Non-pigmented ciliary epithelial cell (primary cell): Measurements from ENCODE around the gene RIN3.

Experiments used
- DNase-seq: peaks from one replicate; pipeline ENCODE4 v3.0.0-alpha.2; 2010; ENCODE audit warnings: low read depth

RIN3 gene

GRCh38 chr14:92651106-92651757, 137.7 kb downstream of the RIN3 start:
- no peak for DNase-seq

DNA sequence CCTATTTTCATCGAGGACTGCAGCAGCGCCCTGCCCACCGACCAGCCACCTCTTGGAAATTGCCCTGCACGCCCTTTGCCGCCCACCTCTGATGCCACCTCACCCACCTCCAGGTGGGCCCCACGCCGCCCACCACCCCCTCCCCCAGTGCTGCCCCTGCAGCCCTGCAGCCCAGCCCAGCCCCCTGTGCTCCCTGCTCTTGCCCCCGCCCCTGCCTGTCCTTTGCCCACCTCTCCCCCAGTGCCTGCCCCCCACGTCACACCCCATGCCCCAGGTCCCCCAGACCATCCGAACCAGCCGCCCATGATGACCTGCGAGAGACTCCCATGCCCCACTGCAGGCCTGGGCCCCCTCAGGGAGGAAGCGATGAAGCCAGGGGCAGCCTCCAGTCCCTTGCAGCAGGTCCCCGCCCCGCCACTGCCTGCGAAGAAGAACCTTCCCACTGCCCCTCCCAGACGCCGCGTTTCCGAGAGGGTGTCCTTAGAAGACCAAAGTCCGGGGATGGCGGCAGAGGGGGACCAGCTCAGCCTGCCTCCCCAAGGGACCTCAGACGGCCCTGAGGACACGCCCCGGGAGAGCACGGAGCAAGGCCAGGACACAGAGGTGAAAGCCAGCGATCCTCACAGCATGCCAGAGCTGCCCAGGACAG, 138.3 kb downstream of the RIN3 start:
- no peak for DNase-seq

DNA sequence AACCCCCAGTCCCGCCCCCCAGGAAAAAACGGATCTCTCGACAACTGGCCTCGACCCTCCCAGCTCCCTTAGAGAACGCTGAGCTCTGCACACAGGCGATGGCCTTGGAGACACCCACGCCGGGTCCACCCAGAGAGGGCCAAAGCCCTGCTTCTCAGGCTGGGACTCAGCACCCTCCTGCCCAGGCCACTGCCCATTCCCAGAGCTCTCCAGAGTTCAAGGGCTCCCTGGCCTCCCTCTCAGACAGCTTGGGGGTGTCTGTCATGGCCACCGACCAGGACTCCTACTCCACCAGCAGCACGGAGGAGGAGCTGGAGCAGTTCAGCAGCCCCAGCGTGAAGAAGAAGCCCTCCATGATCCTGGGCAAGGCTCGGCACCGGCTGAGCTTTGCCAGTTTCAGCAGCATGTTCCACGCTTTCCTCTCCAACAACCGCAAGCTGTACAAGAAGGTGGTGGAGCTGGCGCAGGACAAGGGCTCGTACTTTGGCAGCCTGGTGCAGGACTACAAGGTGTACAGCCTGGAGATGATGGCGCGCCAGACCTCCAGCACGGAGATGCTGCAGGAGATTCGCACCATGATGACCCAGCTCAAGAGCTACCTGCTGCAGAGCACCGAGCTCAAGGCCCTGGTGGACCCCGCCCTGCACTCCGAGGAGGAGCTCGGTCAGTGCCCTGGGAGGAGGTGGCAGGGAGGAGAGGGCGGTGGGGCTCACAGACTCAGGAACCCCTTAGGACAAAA, 139.0 kb downstream of the RIN3 start:
- no peak for DNase-seq

- no peak for DNase-seq
These were observed 139.6 kb downstream of the RIN3 start for GRCh38 chr14:92653162-92653651.

DNA sequence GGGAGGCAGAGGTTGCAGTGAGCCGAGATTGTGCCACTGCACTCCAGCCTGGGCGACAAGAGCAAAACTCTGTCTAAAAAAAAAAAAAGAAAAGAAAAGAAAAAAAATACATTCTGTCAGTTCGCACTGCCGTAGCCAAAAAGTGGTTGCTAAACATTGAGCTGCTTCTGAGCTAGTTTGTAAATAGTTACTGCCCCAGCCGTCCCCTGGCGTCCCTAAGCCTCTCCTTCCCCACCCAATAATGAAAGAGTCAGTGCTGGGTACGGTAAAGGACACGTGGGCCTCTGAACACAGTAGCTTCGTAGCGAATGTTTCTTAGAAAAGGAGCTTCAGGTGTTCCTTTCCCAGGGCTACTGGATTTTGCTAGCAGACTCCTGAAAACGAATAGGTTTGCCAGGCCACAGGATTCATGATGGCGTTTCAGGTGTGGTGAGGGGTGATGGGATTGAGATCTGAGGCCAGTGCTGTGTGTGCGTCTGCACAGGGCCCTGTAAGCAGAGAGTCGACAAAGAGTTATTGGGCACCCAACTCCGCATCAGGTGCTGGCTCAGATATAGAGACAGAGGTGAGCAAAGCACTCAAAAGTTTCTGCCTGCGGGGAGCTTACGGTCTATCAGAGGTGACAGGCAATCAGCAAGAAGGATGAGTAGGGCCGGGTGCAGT, 140.8 kb downstream of the RIN3 start:
- no peak for DNase-seq

DNA sequence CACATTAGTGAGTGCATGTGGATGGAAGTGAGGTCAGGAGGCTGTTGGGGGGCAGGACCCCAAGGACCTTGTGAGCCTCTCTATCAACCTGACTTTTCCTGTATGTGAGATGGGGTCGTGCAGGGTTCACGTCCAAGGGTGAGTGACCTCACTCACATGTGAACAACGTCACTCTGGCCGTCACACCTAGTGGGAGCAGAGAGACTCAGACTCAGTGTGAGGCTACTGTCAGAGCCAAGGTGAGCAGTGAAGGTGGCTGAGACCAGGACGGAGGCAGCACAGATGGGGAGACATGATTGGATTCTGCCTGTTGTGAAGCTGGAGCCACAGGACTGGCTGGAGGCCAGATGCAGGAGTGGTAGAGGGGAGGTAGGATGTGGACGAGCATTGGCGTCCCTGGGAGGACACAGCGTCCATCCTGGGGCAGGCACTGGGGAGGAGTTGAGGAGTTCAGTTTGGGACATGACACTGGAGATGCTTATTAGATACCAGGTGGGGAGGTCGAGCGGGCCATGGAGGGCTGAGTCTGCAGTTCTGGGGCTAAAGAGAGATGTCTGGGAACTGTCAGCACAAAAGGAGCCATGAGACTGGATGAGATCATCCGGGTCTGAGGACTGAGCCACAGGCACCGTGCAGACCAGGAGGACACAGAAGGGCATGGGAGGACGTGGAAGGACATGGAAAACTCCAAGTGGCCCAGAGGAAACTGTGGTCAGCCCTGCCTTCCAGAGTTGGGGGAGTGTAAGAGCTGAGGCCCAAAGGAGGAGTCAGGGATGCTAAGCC, 142.0 kb downstream of the RIN3 start:
- DNase-seq = no peak

DNA sequence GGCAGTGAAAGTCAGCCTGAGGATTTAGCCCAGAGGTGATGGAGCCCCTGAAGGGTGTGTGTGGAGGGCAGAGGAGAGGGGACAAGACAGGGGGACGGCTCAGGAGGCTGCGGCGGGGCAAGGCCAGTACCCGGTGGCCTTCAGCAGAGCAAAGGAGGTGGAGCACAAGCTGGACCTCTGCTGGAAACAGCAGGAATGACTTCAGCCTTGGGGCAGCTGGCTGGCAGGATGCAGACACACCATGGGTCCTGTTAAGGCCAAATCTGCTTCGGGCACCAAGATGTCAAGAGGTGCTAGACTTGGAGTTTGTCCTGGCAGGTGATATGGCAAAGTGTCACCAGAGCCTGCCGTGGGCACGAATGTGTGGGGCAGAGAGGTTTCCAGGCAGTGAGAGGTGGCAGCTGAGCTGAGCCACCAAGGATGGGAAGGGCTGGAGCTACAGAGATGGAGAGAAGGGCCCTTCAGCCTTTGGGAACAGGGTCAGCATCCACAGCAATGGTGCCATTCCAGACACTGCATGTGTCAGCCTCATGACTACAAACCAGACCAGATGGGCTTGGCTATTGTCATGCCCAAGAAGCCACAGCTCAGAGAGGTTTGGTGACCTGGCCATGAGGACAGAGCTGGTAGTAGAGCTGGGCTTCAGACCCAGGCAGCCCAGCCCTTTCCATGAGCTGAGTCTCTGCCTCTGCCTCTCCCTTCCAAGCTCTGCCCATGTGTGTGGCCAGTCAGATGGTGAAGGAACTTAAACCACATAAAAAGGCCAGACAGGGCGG, 142.9 kb downstream of the RIN3 start:
- no peak for DNase-seq

DNA sequence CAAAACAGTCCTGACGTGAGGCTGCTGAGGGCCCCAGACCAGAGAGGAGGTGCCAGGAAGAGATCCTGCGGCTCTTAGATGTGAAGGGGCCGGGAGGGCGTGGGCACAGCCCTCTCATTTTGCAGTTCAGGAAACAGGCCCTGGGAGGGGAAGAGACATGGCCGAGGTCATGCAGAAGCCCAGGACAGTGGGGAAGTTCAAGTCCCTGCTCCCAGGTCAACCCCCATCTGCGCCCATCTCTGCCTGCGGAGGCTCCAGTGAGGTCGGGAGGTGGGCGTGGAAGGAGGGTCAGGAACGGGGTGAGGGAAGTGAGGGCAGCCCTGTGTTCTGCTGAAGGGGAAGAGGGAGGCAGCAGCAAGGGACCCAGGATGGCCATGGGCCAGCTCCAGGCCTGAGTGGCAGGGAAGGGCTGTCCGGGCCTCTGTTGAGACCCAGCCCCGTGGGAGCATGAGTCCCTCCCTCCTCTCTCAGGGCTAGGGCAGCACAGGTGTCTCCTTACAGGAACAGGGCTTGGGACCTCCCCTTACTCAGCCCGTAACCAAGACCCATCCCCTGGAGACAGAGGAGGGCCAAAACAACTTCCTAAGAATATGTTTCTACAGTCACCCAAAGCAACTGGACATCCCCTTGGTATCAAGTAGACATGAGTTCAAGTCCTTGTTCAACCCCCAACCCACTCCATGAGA, 144.0 kb downstream of the RIN3 start:
- no peak for DNase-seq

DNA sequence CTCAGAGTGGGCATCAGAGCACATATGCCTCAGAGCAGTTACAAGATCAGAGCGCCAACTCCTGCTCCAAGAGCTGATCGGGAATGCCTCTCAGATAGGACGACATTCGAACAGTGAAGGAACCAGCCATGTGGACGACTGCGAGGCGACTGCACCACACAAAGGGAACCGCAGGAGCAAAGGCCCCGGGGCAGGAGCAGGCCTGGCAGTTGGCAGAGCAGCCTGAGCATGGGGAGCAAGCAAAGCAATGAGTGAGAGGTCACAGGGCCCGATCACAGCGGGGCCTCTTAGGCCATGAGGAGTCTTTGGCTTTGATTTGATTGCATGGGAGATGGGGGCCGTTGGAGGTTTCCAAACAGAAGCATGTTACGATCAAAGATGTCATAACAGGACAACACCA, 144.6 kb downstream of the RIN3 start:
- DNase-seq = no peak

- no peak for DNase-seq
These were observed 145.1 kb downstream of the RIN3 start for GRCh38 chr14:92658684-92659083.

DNA sequence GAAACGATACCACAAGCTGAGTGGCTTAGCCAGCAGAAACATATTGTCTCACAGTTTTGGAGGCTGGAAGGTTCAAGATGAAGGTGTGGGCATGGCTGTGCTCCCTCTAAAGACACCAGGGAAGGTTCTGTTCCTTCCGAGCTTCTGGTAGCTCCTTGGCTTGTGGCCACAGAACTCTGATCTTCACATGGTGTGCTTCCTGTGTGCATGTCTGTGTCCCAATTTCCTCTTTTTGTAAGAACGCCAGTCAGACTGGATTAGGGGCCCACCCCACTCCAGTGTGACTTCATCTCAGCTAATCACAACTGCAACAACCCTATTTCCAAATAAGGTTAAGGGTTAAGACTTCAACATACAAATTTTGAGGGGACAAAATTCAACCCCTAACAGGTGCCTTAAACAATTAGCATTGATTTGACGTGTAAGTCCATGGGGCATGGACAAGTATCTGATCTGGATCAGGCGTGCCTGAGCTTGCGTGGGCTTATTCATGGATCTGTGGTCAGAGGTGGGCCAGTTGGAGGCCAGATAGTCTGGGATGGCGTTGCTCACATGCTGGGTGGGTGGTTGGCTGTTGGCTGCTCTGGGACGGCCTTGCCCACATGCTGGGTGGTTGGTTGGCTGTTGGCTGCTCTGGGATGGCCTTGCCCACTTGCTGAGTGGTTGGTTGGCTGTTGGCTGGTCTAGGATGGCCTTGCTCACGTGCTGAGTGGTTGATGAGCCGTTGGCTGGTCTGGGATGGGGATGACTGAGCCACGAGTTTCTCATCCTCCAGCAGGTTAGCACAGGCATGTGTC, 146.4 kb downstream of the RIN3 start:
- DNase-seq = no peak

DNA sequence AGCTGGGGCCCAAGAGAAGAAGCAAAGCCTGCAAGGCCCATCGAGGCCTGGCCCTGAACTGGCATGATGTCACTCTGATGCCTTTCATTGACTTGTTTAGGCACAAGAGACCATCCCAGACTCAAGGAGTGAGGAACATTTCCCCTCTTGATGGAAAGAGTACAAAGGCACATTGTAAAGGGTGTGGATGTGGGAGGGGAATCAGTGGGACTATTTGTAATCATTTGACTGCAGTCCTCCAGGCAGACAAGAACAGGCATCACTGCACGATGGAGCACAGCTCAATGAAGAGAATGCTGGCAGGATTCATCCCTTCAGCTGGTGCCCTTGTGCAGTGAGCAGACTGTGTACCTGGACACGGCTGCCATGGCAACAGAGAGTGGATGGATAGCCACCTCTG, 147.0 kb downstream of the RIN3 start:
- DNase-seq = no peak

- DNase-seq = no peak
These were observed 149.5 kb downstream of the RIN3 start for GRCh38 chr14:92663049-92663448.

GRCh38 chr14:92665661-92666110, 152.1 kb downstream of the RIN3 start:
- no peak for DNase-seq

- no peak for DNase-seq
These were observed 152.7 kb downstream of the RIN3 start for GRCh38 chr14:92666251-92666650.

- DNase-seq = no peak
These were observed 154.8 kb downstream of the RIN3 start for GRCh38 chr14:92668276-92668973.

GRCh38 chr14:92670160-92670559, 156.6 kb downstream of the RIN3 start:
- no peak for DNase-seq

DNA sequence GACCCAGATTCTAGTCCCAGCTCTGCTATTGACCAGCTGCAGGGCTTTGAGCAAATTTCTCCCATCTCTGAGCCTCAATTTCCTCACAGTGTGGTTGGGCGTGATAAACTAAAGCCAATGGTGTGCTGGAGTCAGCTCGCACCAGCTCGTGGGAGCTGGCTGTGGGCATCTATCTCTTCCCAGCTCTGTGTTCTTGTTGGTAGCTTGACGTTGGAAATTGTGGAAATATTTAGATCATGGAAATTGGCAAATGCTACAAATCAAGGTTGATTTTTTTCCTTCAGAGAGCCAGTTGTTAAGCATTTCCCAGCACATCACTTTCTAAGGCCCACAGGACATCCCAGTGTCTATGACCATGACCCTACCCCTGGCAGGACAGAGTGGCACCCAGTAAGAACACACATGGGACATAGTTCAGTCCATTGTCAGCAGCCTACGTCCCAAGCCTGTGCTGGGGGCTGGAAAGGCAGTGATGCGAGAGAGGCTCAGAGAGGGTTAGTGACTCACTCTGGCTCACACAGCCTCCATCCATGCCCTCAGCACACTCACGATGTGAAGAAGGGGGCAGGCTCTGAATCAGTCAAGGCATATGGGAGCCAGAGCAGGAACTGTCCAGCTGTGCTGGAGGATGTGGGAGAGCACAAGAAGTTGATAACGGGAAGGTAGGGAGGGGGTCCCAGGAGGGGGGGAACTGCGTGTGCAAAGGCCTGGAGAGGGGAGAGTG, 157.2 kb downstream of the RIN3 start:
- no peak for DNase-seq
